OCI-LY3 (cell line): ENCODE data around the gene TMEM74B.

ENCODE experiments used
- EZH2phosphoT487 ChIP-seq: fragments of 200-600 bp; shearing (Covaris generic); IDR thresholded peaks from 2 replicates; pipeline ENCODE4 v1.6.1; 2018; ENCODE audit warnings: antibody characterized with exemption, mixed run types, low read depth
- TF ChIP-seq, protein P1 (sequence below): fragments of 200-600, 300-600 bp; sonication (generic); IDR thresholded peaks from 2 replicates; pipeline ENCODE4 v1.5.1; 2014; ENCODE audit warnings: antibody characterized with exemption, low read length, low read depth

GRCh38 chr20:1203630-1204029 lies 18.8 kb upstream of the TMEM74B start:
- TF ChIP-seq, protein P1, sequence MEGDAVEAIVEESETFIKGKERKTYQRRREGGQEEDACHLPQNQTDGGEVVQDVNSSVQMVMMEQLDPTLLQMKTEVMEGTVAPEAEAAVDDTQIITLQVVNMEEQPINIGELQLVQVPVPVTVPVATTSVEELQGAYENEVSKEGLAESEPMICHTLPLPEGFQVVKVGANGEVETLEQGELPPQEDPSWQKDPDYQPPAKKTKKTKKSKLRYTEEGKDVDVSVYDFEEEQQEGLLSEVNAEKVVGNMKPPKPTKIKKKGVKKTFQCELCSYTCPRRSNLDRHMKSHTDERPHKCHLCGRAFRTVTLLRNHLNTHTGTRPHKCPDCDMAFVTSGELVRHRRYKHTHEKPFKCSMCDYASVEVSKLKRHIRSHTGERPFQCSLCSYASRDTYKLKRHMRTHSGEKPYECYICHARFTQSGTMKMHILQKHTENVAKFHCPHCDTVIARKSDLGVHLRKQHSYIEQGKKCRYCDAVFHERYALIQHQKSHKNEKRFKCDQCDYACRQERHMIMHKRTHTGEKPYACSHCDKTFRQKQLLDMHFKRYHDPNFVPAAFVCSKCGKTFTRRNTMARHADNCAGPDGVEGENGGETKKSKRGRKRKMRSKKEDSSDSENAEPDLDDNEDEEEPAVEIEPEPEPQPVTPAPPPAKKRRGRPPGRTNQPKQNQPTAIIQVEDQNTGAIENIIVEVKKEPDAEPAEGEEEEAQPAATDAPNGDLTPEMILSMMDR, result no peak
- no peak for TF ChIP-seq EZH2phosphoT487
